Caki2 (cell line): ENCODE measurements around the gene DAB2IP. TPM values are rescaled to one million over a fixed set of nuclear protein-coding genes. Genes with fewer than 3 reads are reported as not detected.

Experiments
- DNase-seq: peaks from one replicate; pipeline ENCODE4 v3.0.0-alpha.2; 2015; ENCODE audit warnings: low read depth
- in situ Hi-C: cut with HindIII; loops from 2 replicates; pipeline ENCODE4 v1.10.0; 2016; ENCODE audit warnings: low sequenced_read_pairs, low pct_unique_long_range_greater_than_20kb, mixed read lengths
- total RNA-seq: library from RNA; depleted of rRNA; stranded (reverse); fragments of >200 nt; shearing (Covaris generic); gene quantifications from 2 replicates; pipeline ENCODE4 v1.2.3, GENCODE V29; 2014; ENCODE audit warnings: low replicate concordance

Gene DAB2IP
- total RNA-seq, 1 experiment from 2014 or later: 0.84 TPM

DNA sequence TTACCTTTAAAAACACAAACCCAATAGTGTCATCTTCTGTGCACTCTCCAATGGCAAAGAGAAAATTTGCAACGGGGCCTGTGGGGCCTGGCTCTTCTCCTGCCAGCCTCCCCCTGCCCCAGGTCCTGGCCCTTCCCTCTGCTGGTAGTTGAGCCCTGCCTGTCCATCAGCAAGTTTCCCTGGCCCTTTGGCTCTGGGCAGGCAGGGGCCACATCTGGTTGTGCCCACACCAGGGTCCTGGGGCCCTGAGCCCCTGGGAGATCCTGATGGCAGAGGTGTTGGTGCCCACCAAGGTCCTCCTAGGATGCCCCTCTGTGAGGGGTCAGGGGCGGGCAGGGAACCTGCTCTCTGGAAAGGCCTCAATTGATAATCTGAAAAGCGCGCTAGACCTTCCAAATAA is 157.3 kb downstream of the DAB2IP start:
- in situ Hi-C loops: no loop called here
- no peak for DNase-seq

DNA sequence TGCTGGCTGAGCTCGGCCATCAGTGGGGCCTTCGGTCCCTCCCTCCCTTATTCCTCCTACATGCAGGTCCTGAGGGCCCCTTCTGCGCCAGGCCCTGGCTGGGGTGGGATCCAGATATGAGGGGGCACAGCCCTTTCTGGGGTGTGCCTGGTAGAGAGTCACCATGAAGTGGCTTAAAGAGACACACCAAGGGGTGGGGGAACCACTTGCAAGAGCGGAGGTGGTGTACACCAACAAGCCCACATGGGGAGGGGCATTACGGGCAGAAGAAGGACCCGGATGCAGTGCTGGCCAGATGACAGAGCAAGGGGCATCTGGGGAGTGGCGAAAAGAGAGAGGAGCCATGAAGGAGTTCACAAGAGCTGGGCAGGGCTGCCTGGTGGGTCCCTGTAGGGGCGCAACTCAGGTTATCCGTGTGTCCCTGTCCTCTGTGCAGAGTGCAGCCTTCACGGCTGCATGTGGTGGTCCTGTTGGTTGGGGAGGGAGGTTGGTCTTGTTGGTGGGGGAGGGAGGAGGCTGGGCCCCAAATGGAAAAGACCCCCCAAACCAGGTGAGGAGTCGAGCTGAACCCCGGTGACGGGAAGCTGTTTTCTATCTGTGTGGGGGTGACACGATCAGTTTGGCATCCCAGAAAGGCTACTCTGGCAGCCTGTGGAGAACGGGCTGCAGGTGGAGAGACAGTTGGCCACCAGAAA is 158.1 kb downstream of the DAB2IP start:
- no peak for DNase-seq
- in situ Hi-C loops: no loop called here

DNA sequence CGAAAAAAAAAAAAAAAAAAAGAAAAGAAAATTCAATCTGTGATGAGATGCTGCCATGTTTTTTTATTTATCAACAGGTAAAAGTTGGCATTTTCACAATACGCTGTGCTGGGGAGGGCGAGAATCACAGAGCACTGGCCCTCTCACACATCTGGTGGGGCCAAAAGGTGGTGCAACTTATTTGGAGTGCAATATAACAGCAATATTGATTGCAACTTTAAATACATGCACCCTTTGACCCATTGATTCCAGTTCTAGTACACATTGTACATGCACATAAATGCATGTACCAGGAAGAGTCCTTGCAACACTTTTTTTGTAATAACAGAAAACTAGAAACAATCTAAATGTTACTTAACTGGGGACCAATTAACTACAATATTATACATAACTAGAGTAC is 159.1 kb downstream of the DAB2IP start:
- in situ Hi-C loops: no loop called here
- no peak for DNase-seq

- no peak for DNase-seq
- in situ Hi-C loops: no loop called here
Measured at GRCh38 chr9:121811140-121811539, 159.7 kb downstream of the DAB2IP start.

DNA sequence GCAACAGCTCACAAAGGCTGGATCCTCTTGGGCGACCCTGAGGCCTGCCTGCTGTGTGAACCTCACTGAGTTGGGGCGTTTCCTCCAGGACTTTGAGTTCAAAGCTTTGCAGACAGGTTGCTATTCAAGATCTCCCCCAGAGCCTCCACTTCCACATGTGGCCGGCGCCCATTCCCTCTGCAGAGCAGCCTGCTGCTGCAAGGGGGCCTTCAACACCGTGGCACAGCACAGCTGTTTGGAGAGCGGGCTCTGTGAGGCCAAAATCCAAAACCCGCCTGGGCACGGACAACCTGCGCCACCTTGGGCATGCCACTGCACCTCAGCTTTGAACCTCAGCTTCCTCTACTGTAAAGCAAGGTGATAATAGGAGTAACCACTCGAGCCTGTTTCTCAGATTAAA is 160.3 kb downstream of the DAB2IP start:
- DNase-seq: no peak
- in situ Hi-C loops: no loop called here

- in situ Hi-C loops: no loop called here
- no peak for DNase-seq
Measured at GRCh38 chr9:121812159-121812735, 160.8 kb downstream of the DAB2IP start.

DNA sequence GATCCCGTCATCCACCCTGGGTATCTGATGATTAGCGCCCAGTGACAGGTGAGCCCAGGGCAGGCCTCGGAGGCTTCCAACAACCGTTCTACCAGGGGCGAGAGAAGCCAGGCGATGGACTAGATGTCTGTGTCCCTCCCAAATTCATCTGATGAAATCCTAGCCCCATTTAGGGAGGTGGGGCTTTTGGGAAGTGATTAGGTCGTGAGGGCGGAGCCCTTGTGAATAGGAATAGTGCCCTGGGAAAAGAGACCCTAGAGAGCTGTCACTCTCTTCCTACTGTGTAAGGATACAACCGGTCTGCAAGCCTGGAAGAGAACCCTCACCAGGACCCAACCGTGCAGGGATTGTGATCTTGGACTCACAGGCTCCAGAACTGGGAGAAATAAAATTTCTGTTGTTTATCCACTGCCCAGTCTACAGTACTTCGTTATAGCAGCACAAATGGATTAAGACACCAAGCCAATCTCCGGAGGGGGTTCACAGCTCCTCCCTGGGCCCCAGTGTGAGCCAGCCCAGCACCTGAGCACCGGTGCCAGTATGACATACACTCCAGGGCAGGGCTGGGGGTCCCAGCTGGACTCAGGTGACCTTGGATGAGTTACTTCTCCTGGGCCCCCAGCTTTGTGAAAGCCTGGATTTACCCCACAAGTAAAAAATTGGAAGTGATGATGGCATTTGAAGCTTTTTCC is 162.2 kb downstream of the DAB2IP start:
- in situ Hi-C loops: no loop called here
- DNase-seq: no peak

DNA sequence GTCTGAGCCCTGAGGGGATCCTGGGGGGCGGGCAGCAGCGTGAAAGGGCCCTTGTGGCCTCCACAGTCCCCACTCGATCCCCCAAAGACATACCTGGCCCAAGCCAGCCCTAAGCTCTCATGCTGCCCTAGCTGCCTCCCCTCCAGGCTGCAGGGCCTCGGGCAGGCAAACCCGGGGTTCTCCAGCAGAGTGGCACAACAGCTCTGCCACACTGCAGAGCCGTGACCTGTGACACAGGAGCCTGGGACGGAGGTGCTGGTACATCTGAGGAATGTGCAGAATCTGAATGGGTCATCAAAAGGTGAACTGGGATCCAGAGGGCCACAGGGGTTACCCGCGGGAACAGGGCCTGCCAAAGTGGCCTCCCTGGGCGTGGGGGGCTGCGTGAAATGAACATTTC is 163.2 kb downstream of the DAB2IP start:
- in situ Hi-C loops: no loop called here
- DNase-seq: no peak

DNA sequence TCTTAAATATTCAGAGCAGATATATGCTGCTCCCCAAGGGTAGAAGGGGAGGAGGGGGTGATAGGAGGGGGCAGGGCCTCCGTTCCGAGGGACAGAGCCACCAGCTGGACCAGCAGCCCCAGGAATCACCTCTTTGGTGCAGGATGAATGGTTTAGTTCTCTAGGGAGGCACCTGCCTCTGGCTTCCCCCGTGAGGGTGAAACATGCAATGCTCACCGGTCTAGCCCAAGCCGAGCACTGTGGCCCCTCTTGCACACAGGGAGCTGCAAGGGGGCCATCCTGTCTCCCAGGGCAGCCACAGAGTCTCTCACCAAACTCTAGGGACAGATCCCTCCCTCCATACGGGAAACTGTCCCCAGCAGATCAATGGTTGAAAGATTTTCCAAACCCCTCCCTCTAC is 163.7 kb downstream of the DAB2IP start:
- in situ Hi-C loops: no loop called here
- no peak for DNase-seq

DNA sequence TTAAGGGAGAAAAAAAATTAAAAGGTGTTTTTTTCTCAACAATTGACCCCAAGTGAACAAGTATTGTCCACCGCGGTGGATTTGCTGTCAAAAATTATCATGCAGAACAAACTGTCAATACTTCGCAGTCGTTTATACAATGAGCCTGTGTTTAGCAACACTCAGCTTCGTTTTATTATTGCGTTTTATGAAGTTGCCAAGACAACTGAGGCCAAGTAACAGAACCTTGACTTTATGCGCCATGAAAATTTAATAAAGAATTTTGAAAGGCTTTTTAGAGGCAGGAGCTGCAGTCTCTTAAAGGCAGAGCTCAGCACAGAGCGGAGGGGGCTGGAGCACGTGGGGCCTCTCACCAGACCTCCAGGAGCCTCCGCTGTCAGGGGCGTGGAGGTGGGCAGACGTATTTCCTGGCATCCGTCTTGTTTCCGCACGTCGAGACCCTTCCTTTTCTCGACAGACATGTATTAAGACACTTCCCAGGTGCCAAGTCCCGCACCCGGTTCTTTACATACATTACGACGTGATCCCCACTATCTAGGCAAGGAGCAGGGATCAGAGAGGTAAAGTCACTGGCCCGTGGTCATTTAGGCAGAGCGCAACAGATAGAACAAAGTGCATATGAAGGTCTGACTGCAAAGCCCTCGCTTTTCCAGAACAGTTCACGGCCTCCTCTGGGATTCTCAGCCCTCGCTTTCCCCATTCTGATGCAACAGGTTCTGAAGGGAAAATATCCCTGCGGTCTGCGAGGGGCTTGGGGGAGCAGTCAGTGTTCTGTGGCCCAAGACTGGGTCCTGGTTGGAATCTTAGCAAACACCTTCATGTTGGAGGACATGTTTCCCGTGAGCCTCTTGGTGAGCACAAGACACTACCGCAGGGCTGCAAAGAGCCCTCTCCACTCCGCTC is 164.4 kb downstream of the DAB2IP start:
- in situ Hi-C loops: no loop called here
- no peak for DNase-seq

GRCh38 chr9:121816449-121816817 is 165.0 kb downstream of the DAB2IP start:
- DNase-seq: no peak
- in situ Hi-C loops: no loop called here

DNA sequence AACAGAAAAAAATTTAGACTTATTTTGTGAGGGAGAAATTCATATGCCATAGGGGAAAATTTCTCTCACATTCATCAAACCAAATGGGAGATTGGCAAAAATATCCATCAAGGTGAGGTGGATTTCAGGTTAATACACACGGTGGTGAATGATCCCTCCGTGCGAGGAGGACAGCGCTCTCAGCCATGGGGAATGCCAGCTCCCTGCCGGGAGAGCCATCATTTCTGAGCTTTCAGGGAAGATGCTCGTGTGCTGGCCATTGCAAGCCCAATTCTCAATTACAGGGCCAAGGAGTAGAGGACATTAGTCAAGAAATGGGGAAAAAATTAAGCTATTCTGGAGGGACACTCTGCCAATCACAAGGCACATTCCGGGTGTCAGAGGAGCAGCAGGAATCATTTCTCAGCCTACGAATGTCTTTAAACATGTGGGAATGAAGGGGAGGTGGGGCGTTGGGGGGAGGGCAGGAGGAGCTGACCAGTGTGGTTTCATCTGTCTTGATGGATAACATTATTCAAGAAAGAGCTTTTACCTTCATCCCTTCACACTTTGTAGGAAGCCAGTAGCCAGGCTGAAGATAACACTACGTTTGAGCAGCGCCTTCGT is 165.5 kb downstream of the DAB2IP start:
- in situ Hi-C loops: no loop called here
- DNase-seq: no peak

DNA sequence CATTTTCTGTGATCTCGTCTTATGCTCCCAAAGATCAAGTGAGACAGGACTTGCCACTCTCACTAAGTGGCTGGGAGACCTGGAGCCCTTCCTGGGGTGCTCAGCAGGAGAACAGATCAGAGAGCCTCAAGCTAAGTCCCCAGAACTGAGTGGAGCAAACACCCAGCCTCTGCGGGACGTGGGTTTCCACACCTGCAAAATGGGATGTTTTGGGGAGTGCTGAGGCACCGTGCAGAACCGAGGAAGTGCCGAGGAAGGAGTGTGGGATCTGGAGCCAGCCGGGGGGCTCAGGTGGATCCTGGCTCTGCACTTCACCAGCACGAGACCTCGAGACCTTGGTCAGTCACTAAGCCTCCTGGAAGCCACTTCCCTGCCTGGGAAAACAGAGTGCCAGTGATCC is 166.0 kb downstream of the DAB2IP start:
- no peak for DNase-seq
- in situ Hi-C loops: no loop called here

DNA sequence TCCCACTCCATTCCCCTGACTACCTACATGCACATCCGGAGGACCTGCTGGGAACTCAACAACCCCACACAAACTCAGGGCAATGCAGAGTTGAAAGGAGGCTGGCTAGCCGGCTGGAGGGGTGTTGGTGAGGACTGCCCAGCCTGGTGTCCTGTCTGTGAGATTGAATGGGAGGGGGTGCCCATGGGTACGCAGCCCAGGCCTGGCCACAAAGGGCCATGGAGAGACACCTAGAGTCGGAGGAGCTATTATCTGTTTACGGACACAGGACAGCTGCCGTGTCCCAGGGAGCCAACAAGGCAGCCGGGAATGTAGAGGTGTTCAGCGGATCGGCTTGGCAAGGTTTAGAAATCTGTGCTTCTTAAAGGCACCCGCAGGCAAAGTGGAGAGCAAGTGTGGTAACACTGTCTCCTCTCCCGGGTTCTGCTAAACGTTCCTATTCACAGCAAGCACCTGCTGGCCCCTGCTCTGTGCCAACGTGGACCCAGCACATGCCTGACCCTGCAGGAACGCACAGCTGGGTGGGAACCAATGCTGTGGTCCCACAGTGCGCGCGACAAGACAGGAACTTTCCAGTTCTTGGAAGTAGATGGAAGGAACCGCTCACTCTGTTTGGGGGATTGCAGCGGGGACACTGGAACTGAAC is 166.7 kb downstream of the DAB2IP start:
- DNase-seq: no peak
- in situ Hi-C loops: no loop called here

GRCh38 chr9:121818841-121819427 is 167.5 kb downstream of the DAB2IP start:
- in situ Hi-C loops: no loop called here
- no peak for DNase-seq

DNA sequence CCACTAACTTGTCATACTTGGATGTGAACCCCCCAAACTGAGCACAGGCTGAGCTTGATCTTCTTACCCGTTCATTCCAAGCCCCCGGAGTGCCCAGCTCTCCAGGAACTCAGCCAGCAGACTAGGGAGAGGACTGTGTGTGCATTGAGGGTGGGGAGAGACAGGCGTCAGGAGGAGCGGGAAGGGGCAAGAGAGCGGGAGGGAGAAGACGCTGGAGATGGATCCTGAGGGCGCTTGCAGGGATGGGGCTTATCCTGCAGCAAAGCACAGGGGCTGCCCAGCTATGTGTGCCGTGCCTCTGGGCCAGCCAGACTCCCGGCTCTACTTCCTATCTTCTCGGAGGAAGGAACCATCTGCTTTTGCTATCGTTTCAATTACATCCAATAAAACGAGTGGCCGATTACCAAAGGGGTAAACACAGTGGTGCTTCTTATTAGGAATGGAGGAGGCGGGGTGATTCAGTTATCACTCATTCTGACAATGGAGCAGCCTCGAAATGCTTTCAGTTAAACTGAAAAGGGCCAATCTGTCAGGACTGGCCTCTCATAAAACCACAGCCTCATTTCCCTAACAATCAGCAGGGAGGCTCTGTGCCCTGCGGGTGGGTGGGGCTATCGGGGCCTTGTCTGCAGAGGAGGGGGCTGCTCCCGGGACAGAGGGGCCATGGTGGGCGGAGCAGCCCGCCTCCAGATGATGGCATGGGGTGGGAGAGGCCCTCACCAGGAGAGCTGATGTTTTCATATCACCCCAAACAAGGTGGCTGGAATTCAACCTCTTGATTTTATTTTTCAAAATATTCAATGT is 168.2 kb downstream of the DAB2IP start:
- in situ Hi-C loops: no loop called here
- DNase-seq: no peak
